Smooth muscle cell (in vitro differentiated cells): ENCODE data around the gene EIF3D. TPM values are rescaled to one million over a fixed set of nuclear protein-coding genes. Genes with fewer than 3 reads are reported as not detected.

Experiments
- DNase-seq: peaks from one replicate; lab custom pipeline; 2025; ENCODE audit not compliant: unreplicated experiment; lab: John Stamatoyannopoulos, UW
- H2AFZ ChIP-seq: fragments of 200-600 bp; sonication (generic); 2 replicates; pipeline ENCODE4 v1.6.0; 2016; ENCODE audit warnings: antibody characterized with exemption, low read depth, mild to moderate bottlenecking
- H3F3A ChIP-seq: fragments of 200-600 bp; sonication (generic); 2 replicates; pipeline ENCODE4 v1.6.0; 2017; ENCODE audit warnings: antibody characterized with exemption, low read depth
- H3K27ac ChIP-seq: fragments of 200-600 bp; sonication (generic); 2 replicates; pipeline ENCODE4 v1.5.1; 2016; ENCODE audit warnings: low read depth, mild to moderate bottlenecking
- H3K27me3 ChIP-seq: fragments of 200-600 bp; sonication (generic); 2 replicates; pipeline ENCODE4 v1.6.1; 2016; ENCODE audit warnings: low read depth, mild to moderate bottlenecking
- H3K36me3 ChIP-seq: fragments of 200-600 bp; sonication (generic); 2 replicates; pipeline ENCODE4 v1.5.1; 2016; ENCODE audit warnings: low read depth
- H3K4me1 ChIP-seq: fragments of 200-600 bp; sonication (generic); 2 replicates; pipeline ENCODE4 v1.5.1; 2016; ENCODE audit warnings: low read depth
- H3K4me2 ChIP-seq: fragments of 200-600 bp; sonication (generic); 2 replicates; pipeline ENCODE4 v1.6.0; 2016; ENCODE audit warnings: mild to moderate bottlenecking
- H3K4me3 ChIP-seq: fragments of 200-600 bp; sonication (generic); 2 replicates; pipeline ENCODE4 v1.5.1; 2016; ENCODE audit warnings: mild to moderate bottlenecking
- H3K79me2 ChIP-seq: fragments of 200-600 bp; sonication (generic); 2 replicates; pipeline ENCODE4 v1.6.0; 2016; ENCODE audit warnings: low read depth, mild to moderate bottlenecking
- H3K9ac ChIP-seq: fragments of 200-600 bp; sonication (generic); 2 replicates; pipeline ENCODE4 v1.6.0; 2016; ENCODE audit warnings: low read depth
- H3K9me3 ChIP-seq: fragments of 200-600 bp; sonication (generic); replicated peaks from 2 replicates; pipeline ENCODE4 v1.5.1; 2016; ENCODE audit warnings: low read depth
- H4K20me1 ChIP-seq: fragments of 200-600 bp; sonication (generic); 2 replicates; pipeline ENCODE4 v1.6.0; 2016; ENCODE audit warnings: low read depth
- WGBS: methylation state at CpG from one replicate; pipeline ENCODE4 v1.1.7; 2016; ENCODE audit warnings: low lambda C conversion rate; 5-methylcytosine and 5-hydroxymethylcytosine counted together
- polyA plus RNA-seq: library from polyadenylated mRNA; unstranded; fragments of >200 nt; fragmentation: Nextera tagmentation; extraction: Ambion mirVana; gene quantifications from 2 replicates; pipeline ENCODE4 v1.2.1, GENCODE V29; 2016
- total RNA-seq: library from RNA; depleted of rRNA; stranded (reverse); fragments of >200 nt; gene quantifications from 2 replicates; pipeline ENCODE4 v1.2.3, GENCODE V29; 2014
- TF ChIP-seq, protein P1 (sequence below): fragments of 200-600 bp; sonication (generic); IDR thresholded peaks from 2 replicates; pipeline ENCODE4 v1.5.1; 2017; ENCODE audit warnings: borderline replicate concordance, mild to moderate bottlenecking, antibody characterized with exemption; ENCODE audit not compliant: insufficient read depth, poor library complexity, severe bottlenecking

Gene EIF3D
- total and polyA plus RNA-seq, 2 experiments from 2014 or later = 82.7 to 258 TPM

DNA sequence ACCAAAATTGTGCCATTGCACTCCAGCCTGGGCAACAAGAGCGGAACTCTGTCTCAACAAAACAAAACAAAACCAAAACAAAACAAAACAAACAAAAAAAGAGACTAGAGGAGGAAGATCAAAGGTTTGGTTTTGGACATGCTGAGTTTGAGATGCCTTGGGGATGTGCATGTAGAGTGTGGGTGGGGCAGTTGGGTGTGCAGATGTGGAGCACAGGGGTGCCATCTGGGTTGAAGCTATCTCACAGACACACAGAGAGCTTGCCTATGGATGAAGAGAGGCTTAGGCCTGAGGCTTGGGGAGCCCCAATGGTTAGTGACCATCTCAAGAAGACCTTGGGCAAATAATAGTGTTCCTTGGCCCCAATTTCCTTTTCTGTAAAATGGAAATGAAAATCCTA is 45.8 kb upstream of the EIF3D start:
- no peaks in the 10 kb centered on the region for H3K9me3 ChIP-seq
- no peak for DNase-seq
- H4K20me1 ChIP-seq = no peaks in the 10 kb centered on the region
- no peaks in the 10 kb centered on the region for H3F3A ChIP-seq
- no peaks in the 10 kb centered on the region for H3K27me3 ChIP-seq
- H3K79me2 ChIP-seq = no peaks in the 10 kb centered on the region
- 92% methylated on average over 1 of the region's 1 CpG for WGBS
- H3K4me3 ChIP-seq = no peak overlapping the region
- no peaks in the 10 kb centered on the region for H3K4me1 ChIP-seq
- H3K9ac ChIP-seq = no peak overlapping the region
- H3K4me2 ChIP-seq = no peak overlapping the region
- H3K27ac ChIP-seq = no peak overlapping the region
- no peaks in the 10 kb centered on the region for H3K36me3 ChIP-seq
- H2AFZ ChIP-seq = no peak overlapping the region
- TF ChIP-seq, protein P1, sequence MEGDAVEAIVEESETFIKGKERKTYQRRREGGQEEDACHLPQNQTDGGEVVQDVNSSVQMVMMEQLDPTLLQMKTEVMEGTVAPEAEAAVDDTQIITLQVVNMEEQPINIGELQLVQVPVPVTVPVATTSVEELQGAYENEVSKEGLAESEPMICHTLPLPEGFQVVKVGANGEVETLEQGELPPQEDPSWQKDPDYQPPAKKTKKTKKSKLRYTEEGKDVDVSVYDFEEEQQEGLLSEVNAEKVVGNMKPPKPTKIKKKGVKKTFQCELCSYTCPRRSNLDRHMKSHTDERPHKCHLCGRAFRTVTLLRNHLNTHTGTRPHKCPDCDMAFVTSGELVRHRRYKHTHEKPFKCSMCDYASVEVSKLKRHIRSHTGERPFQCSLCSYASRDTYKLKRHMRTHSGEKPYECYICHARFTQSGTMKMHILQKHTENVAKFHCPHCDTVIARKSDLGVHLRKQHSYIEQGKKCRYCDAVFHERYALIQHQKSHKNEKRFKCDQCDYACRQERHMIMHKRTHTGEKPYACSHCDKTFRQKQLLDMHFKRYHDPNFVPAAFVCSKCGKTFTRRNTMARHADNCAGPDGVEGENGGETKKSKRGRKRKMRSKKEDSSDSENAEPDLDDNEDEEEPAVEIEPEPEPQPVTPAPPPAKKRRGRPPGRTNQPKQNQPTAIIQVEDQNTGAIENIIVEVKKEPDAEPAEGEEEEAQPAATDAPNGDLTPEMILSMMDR = no peak

DNA sequence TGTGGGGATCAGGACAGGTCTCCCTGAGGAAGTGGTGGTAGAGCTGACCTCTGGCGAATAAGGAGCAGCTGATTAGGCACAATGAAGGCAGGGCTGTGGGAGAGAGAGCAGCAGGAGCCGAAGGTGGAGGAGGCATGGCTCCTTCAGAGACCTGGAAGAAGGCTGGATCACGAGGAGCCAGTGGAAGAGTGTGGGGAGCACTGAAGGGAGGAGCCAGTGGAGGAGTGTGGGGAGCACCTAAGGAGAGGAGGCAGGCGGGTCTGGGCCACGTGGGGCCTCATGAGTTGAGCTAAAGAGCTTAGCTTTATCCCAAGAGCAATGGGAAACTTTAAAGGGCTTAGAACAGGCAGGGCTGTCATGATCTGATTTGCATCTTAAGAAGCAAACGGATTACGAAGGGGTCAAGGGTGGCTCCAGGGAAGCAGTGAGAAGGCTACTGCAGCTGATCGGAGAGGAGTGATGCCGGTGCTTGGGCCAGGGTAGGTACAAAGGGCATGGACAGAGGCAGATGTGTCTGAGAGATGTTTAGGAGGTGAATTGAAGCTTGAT is 44.9 kb upstream of the EIF3D start:
- Histone ChIP-seq H4K20me1 (no peaks in the 10 kb centered on the region), H2AFZ (no peak overlapping the region), H3K4me1 (no peaks in the 10 kb centered on the region), H3K4me3 (no peak overlapping the region), H3K36me3 (no peaks in the 10 kb centered on the region), H3K4me2 (no peak overlapping the region), H3K9ac (no peak overlapping the region), H3K27me3 (no peaks in the 10 kb centered on the region), H3K27ac (no peak overlapping the region), H3K9me3 (no peaks in the 10 kb centered on the region), H3K79me2 (no peaks in the 10 kb centered on the region), H3F3A (no peaks in the 10 kb centered on the region)
- TF ChIP-seq, protein P1 = no peak
- no peak for DNase-seq
- WGBS = 83% methylated on average over 9 of the region's 9 CpGs

DNA sequence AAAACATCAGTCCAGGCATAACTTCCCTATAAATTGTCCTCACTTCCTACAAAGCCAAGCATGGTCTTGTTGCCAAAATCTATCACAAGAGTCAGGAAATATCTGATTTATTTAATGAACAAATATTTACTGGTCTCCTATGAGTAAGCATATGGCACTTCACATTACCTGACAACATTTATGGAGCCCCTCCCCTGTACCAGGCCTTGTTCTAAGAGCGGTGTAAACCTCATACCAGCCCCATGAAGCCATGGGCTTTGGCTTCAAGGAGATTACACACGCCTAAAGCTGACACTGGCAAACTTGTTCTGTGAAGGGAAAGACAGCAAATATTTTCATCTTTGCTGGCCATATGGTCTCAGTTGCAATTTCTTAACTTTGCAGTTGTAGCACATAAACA is 43.0 kb upstream of the EIF3D start:
- H3K9me3 ChIP-seq = no peaks in the 10 kb centered on the region
- no peak overlapping the region for H2AFZ ChIP-seq
- H3F3A ChIP-seq = no peaks in the 10 kb centered on the region
- no peak for DNase-seq
- TF ChIP-seq, protein P1 = no peak
- no peak overlapping the region for H3K27ac ChIP-seq
- no peaks in the 10 kb centered on the region for H3K4me1 ChIP-seq
- no peak overlapping the region for H3K4me3 ChIP-seq
- 80% methylated on average over 2 of the region's 2 CpGs for WGBS
- H3K27me3 ChIP-seq = no peaks in the 10 kb centered on the region
- H3K36me3 ChIP-seq = no peaks in the 10 kb centered on the region
- no peaks in the 10 kb centered on the region for H4K20me1 ChIP-seq
- H3K79me2 ChIP-seq = no peaks in the 10 kb centered on the region
- H3K9ac ChIP-seq = no peak overlapping the region
- no peak overlapping the region for H3K4me2 ChIP-seq

DNA sequence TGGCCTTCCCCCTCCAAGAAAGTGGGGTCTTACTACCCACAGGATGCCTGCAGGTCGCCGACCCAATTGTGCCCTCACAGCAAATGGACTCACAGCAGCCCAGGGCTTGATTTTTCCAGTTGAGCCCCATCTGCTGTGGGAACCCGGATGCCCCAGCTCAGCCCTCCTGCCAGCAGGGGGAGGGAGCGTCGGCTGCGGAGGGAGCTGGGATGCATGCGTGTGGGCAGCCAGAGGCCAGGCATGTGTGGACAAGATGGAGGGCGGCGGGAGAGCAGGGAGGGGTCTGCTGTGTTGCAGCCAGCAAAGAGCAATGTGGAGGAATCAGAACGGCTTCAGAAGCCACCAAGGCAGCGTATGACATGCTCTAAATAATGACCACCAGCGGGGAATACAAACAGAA is 41.0 kb upstream of the EIF3D start:
- H3K27ac ChIP-seq = no peak overlapping the region
- no peaks in the 10 kb centered on the region for H3F3A ChIP-seq
- no peak for DNase-seq
- H3K27me3 ChIP-seq = no peaks in the 10 kb centered on the region
- H3K79me2 ChIP-seq = no peaks in the 10 kb centered on the region
- no peaks in the 10 kb centered on the region for H3K36me3 ChIP-seq
- H3K9ac ChIP-seq = no peak overlapping the region
- no peak overlapping the region for H2AFZ ChIP-seq
- no peak overlapping the region for H3K4me3 ChIP-seq
- TF ChIP-seq, protein P1 = peak; percentile 23
- H3K4me1 ChIP-seq = no peaks in the 10 kb centered on the region
- WGBS = 63% methylated on average over 12 of the region's 12 CpGs
- no peaks in the 10 kb centered on the region for H4K20me1 ChIP-seq
- no peaks in the 10 kb centered on the region for H3K9me3 ChIP-seq
- H3K4me2 ChIP-seq = no peak overlapping the region
